ENCODE measurements around the gene RAPGEF5.

DNA sequence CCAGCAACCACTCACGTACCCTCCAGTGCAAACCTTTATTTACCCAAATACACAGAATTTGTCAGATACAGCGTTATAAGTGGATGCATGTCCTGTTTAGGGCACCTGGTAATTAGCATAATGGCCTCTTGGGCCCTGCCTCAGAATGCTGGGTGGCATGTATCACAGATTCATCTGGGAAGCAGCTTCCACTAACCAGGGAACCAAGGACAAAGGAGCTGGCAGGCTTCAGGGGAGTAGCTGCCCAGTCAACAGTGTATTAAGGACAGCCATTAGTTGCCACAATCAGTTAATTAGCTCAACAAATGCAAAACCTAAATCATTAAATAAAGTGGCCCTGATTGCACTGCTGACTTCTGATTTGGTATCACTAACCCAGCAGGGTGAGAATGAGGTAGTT is 105.7 kb downstream of the RAPGEF5 start:
- TF ChIP-seq, protein P1, sequence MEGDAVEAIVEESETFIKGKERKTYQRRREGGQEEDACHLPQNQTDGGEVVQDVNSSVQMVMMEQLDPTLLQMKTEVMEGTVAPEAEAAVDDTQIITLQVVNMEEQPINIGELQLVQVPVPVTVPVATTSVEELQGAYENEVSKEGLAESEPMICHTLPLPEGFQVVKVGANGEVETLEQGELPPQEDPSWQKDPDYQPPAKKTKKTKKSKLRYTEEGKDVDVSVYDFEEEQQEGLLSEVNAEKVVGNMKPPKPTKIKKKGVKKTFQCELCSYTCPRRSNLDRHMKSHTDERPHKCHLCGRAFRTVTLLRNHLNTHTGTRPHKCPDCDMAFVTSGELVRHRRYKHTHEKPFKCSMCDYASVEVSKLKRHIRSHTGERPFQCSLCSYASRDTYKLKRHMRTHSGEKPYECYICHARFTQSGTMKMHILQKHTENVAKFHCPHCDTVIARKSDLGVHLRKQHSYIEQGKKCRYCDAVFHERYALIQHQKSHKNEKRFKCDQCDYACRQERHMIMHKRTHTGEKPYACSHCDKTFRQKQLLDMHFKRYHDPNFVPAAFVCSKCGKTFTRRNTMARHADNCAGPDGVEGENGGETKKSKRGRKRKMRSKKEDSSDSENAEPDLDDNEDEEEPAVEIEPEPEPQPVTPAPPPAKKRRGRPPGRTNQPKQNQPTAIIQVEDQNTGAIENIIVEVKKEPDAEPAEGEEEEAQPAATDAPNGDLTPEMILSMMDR (IDR thresholded peaks at IDR 0.05): no peak
- TF ChIP-seq ZFX (IDR thresholded peaks at IDR 0.05; ENCODE audit: borderline replicate concordance): no peak

Data from 22Rv1 (cell line).